RWPE1 (cell line): ENCODE results near the gene ATP6V0D1.

Experiments
- CTCF ChIA-PET: fragments of 350-600 bp; sonication (Branson Sonifier 250); formaldehyde crosslinking; extraction: SDS; loops from one replicate; lab custom pipeline; 2021; lab: Yijun Ruan, JAX
- POLR2A ChIA-PET: fragments of 400-600 bp; formaldehyde crosslinking; extraction: SDS; loops from one replicate; lab custom pipeline; 2020; ENCODE audit warnings: antibody characterized with exemption; ENCODE audit not compliant: low non-redundant PET; lab: Yijun Ruan, JAX
- DNase-seq: peaks from one replicate; pipeline ENCODE4 v3.0.0; 2012; ENCODE audit warnings: low spot score
- H3K27ac ChIP-seq: fragments of 450-650 bp; 2 replicates; pipeline ENCODE4 v1.5.1; 2017
- CTCF ChIP-seq: fragments of 450-650 bp; conservative IDR thresholded peaks from 2 replicates; pipeline ENCODE4 v1.5.1; 2017; ENCODE audit warnings: low read depth, mild to moderate bottlenecking

ATP6V0D1 gene

GRCh38 chr16:67391424-67392300 lies 89.3 kb downstream of the ATP6V0D1 start:
- no peak for TF ChIP-seq CTCF
- ChIA-PET POLR2A (interaction anchor here (0.6 kb wide), 1 partner anchor 98 kb away, joined by 4 read pairs; no protein-coding TSS in a partner anchor), CTCF (no interaction called here)
- no peak for DNase-seq
- peak overlapping the region; percentile 34 for H3K27ac ChIP-seq

GRCh38 chr16:67390816-67391423 lies 90.0 kb downstream of the ATP6V0D1 start:
- ChIA-PET CTCF (interaction anchor here (0.9 kb wide), 1 partner anchor 38 kb away, joined by 3 read pairs; no protein-coding TSS in a partner anchor), POLR2A (interaction anchor here (0.6 kb wide), 1 partner anchor 98 kb away, joined by 4 read pairs; no protein-coding TSS in a partner anchor)
- TF ChIP-seq CTCF, result no peak
- DNase-seq, result no peak
- peak overlapping the region; percentile 34 for H3K27ac ChIP-seq

GRCh38 chr16:67389911-67390815 lies 90.8 kb downstream of the ATP6V0D1 start:
- no peak for TF ChIP-seq CTCF
- POLR2A ChIA-PET, result no interaction called here

GRCh38 chr16:67388591-67388990 lies 92.4 kb downstream of the ATP6V0D1 start:
- ChIA-PET CTCF (interaction anchor here (0.6 kb wide), 1 partner anchor 29 kb away, joined by 3 read pairs; no protein-coding TSS in a partner anchor), POLR2A (no interaction called here)
- no peak for TF ChIP-seq CTCF
- no peak overlapping the region for H3K27ac ChIP-seq
- DNase-seq, result no peak

More at GRCh38 chr16:67389911-67390815, 90.8 kb downstream of the ATP6V0D1 start:
- CTCF ChIA-PET, result interaction anchor here (0.6 to 0.9 kb wide), 2 partner anchors 38 to 103 kb away, joined by 3 read pairs; no protein-coding TSS in a partner anchor
- H3K27ac ChIP-seq, result no peak overlapping the region
- no peak for DNase-seq

- TF ChIP-seq CTCF, result no peak
- ChIA-PET CTCF (interaction anchor here (0.6 to 0.7 kb wide), 2 partner anchors 28 to 445 kb away, joined by 3 to 6 read pairs; no protein-coding TSS in a partner anchor), POLR2A (no interaction called here)
- no peak for DNase-seq
- no peak overlapping the region for H3K27ac ChIP-seq
These were observed 92.8 kb downstream of the ATP6V0D1 start for GRCh38 chr16:67388191-67388590.
